Liver (tissue), 3 donors: Measurements from ENCODE around the gene ALAS1.

ENCODE experiments used
- EGR1 ChIP-seq, 2 donors: IDR thresholded peaks; 2 replicates each; pipeline ENCODE4 v1.6.1; 2016 to 2018; ENCODE audit warnings: antibody characterized with exemption in 2 of 2, low read depth in 2 of 2
- FOXA2 ChIP-seq: IDR thresholded peaks from 2 replicates; pipeline ENCODE4 v1.6.1; 2016; ENCODE audit warnings: antibody characterized with exemption
- GABPA ChIP-seq, 2 donors: IDR thresholded peaks in 1 of 2; conservative IDR thresholded peaks in 1 of 2; 2 replicates each; pipeline ENCODE4 v1.6.1; 2016; ENCODE audit warnings: antibody characterized with exemption in 2 of 2, mild to moderate bottlenecking in 1 of 2, moderate library complexity in 1 of 2
- HNF4A ChIP-seq, 2 donors: conservative IDR thresholded peaks; 2 replicates each; pipeline ENCODE4 v1.6.1; 2016; ENCODE audit warnings: antibody characterized with exemption in 2 of 2, mild to moderate bottlenecking in 2 of 2
- JUND ChIP-seq, 2 donors: IDR thresholded peaks; 2 replicates each; pipeline ENCODE4 v1.6.1; 2016; ENCODE audit warnings: antibody characterized with exemption in 2 of 2
- RAD21 ChIP-seq, 2 donors: IDR thresholded peaks; 2 replicates each; pipeline ENCODE4 v1.6.1; 2016; ENCODE audit warnings: antibody characterized with exemption in 2 of 2, mild to moderate bottlenecking in 2 of 2
- SP1 ChIP-seq: IDR thresholded peaks from 2 replicates; pipeline ENCODE4 v1.6.1; 2018; ENCODE audit warnings: antibody characterized with exemption, mild to moderate bottlenecking
- TAF1 ChIP-seq: conservative IDR thresholded peaks from 2 replicates; pipeline ENCODE4 v1.6.1; 2016; ENCODE audit warnings: antibody characterized with exemption, mild to moderate bottlenecking
- YY1 ChIP-seq: IDR thresholded peaks from 2 replicates; pipeline ENCODE4 v1.6.1; 2016; ENCODE audit warnings: antibody characterized with exemption, mild to moderate bottlenecking
- TF ChIP-seq, protein P1 (sequence below): fragments of 150-350 bp; IDR thresholded peaks from 2 replicates; pipeline ENCODE4 v1.5.1; 2017; ENCODE audit warnings: improper control_type of control experiment, low read depth, low read length; ENCODE audit not compliant: missing input control
- TF ChIP-seq, protein P2 (sequence below): IDR thresholded peaks from 2 replicates; pipeline ENCODE4 v1.6.1; 2016; ENCODE audit warnings: antibody characterized with exemption
- TF ChIP-seq, protein P3 (sequence below): IDR thresholded peaks from 2 replicates; pipeline ENCODE4 v1.6.1; 2016; ENCODE audit warnings: antibody characterized with exemption
- TF ChIP-seq, protein P4 (sequence below): IDR thresholded peaks from 2 replicates; pipeline ENCODE4 v1.6.1; 2016; ENCODE audit warnings: antibody characterized with exemption
- TF ChIP-seq, protein P5 (sequence below): IDR thresholded peaks from 2 replicates; pipeline ENCODE4 v1.6.1; 2016; ENCODE audit warnings: antibody characterized with exemption, mild to moderate bottlenecking
- donor health status: healthy.
- donor health status: healthy.

DNA sequence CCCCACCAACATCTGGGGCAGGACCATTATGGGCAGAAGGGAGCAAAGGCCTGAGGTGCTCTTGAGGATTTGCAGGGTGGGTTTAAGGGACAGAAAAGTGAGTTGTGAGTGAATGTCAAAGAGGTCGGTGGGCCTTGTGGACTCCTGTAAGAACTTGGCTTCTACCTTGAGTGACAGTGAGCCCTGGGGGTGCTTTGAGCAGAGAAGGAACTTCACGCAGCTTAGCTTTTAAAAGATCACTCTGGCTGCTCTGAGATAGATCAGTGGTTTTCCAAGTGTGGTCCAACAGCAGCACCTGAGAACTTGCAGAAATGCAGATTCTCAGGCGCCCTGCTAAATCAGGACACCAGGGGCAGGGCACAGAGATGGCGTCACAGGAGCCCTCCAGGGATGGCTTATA lies 15.3 kb upstream of the ALAS1 start:
- TF ChIP-seq, protein P1, sequence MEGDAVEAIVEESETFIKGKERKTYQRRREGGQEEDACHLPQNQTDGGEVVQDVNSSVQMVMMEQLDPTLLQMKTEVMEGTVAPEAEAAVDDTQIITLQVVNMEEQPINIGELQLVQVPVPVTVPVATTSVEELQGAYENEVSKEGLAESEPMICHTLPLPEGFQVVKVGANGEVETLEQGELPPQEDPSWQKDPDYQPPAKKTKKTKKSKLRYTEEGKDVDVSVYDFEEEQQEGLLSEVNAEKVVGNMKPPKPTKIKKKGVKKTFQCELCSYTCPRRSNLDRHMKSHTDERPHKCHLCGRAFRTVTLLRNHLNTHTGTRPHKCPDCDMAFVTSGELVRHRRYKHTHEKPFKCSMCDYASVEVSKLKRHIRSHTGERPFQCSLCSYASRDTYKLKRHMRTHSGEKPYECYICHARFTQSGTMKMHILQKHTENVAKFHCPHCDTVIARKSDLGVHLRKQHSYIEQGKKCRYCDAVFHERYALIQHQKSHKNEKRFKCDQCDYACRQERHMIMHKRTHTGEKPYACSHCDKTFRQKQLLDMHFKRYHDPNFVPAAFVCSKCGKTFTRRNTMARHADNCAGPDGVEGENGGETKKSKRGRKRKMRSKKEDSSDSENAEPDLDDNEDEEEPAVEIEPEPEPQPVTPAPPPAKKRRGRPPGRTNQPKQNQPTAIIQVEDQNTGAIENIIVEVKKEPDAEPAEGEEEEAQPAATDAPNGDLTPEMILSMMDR, result no peak
- TF ChIP-seq JUND (IDR thresholded peaks at IDR 0.05) (no peak), RAD21 (IDR thresholded peaks at IDR 0.05) (no peak), SP1 (no peak), TAF1 (no peak), YY1 (no peak), FOXA2 (no peak), EGR1 (IDR thresholded peaks at IDR 0.05; ENCODE audit: low read depth in 2 of 2) (no peak), HNF4A (conservative IDR thresholded peaks at IDR 0.05) (no peak), GABPA (IDR thresholded peaks at IDR 0.05 in 1 of 2, conservative IDR thresholded peaks at IDR 0.05 in 1 of 2) (no peak)
- TF ChIP-seq, protein P2, sequence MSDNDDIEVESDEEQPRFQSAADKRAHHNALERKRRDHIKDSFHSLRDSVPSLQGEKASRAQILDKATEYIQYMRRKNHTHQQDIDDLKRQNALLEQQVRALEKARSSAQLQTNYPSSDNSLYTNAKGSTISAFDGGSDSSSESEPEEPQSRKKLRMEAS, result no peak
- TF ChIP-seq, protein P3, sequence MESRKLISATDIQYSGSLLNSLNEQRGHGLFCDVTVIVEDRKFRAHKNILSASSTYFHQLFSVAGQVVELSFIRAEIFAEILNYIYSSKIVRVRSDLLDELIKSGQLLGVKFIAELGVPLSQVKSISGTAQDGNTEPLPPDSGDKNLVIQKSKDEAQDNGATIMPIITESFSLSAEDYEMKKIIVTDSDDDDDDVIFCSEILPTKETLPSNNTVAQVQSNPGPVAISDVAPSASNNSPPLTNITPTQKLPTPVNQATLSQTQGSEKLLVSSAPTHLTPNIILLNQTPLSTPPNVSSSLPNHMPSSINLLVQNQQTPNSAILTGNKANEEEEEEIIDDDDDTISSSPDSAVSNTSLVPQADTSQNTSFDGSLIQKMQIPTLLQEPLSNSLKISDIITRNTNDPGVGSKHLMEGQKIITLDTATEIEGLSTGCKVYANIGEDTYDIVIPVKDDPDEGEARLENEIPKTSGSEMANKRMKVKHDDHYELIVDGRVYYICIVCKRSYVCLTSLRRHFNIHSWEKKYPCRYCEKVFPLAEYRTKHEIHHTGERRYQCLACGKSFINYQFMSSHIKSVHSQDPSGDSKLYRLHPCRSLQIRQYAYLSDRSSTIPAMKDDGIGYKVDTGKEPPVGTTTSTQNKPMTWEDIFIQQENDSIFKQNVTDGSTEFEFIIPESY, result no peak
- TF ChIP-seq, protein P4, sequence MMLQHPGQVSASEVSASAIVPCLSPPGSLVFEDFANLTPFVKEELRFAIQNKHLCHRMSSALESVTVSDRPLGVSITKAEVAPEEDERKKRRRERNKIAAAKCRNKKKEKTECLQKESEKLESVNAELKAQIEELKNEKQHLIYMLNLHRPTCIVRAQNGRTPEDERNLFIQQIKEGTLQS, result no peak
- TF ChIP-seq, protein P5, sequence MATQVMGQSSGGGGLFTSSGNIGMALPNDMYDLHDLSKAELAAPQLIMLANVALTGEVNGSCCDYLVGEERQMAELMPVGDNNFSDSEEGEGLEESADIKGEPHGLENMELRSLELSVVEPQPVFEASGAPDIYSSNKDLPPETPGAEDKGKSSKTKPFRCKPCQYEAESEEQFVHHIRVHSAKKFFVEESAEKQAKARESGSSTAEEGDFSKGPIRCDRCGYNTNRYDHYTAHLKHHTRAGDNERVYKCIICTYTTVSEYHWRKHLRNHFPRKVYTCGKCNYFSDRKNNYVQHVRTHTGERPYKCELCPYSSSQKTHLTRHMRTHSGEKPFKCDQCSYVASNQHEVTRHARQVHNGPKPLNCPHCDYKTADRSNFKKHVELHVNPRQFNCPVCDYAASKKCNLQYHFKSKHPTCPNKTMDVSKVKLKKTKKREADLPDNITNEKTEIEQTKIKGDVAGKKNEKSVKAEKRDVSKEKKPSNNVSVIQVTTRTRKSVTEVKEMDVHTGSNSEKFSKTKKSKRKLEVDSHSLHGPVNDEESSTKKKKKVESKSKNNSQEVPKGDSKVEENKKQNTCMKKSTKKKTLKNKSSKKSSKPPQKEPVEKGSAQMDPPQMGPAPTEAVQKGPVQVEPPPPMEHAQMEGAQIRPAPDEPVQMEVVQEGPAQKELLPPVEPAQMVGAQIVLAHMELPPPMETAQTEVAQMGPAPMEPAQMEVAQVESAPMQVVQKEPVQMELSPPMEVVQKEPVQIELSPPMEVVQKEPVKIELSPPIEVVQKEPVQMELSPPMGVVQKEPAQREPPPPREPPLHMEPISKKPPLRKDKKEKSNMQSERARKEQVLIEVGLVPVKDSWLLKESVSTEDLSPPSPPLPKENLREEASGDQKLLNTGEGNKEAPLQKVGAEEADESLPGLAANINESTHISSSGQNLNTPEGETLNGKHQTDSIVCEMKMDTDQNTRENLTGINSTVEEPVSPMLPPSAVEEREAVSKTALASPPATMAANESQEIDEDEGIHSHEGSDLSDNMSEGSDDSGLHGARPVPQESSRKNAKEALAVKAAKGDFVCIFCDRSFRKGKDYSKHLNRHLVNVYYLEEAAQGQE, result no peak
